Measurements from ENCODE around the gene GPR68.
"Not testable (repeated sequence)": the region's sequence is repeated elsewhere in the genome, so short reads cannot be mapped to it uniquely, and the experiment has no call there.

Gene GPR68

DNA sequence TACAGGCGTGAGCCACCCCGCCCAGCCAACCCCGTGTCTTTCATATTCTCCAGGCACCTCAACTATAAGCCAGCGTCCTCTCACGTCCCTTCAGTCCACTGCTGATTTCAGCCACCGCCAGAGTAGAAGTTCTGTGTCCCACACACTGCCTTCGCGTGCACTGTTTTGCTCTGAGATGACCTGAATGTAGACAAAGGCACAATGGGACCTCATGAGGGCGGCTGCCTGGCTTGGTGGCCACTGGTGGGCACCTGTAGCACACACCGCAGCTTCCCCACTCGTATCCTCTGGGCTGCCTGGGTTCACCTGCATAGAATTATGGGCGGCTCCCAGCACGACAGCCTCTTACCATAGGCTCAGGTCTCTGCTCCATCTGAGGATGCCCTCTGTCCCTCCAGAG is 57.2 kb downstream of the GPR68 start:
- DNase-seq: no peak

DNA sequence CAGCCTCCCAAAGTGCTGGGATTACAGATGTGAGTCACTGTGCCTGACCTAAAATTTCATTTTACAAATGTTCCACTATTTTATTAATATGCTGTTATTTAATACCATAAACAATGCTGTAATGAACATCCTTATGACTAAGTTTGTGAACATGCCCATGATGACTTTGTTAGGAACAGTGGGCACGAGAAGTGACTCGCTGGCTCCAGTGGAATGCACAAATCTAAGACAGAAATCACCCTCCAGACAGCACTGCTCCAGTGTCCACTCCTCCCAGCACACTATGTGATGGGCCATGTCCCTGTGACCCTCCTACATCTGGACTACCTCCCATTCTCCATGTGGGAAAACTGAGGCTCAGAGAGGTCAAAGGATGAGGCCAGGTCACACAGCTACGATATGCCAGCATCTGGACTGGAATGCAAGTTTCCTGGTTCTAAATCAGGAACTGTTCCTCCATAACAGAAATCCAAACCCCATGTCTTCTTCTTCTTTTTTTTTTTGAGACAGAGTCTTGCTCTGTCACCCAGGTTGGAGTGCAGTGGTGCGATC is 57.9 kb downstream of the GPR68 start:
- DNase-seq: no peak

DNA sequence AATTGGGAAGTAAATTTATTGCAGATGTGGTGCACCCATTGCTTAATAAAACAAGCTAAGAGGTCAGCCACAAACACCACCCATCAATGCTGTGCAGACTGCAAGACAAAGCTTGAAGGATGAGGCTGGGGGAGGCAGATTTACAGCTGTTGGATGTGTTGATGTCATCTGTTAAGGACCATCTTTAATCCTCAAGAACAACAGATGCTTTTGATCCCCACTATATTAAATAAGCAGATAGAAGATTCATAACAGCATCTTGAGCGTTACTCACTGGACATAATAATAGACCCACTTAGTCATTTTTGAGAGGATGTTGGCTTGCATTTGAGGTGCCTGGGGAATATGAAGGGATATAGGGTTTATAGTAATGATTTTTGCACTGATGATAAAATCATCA is 58.8 kb downstream of the GPR68 start:
- no peak for DNase-seq

DNA sequence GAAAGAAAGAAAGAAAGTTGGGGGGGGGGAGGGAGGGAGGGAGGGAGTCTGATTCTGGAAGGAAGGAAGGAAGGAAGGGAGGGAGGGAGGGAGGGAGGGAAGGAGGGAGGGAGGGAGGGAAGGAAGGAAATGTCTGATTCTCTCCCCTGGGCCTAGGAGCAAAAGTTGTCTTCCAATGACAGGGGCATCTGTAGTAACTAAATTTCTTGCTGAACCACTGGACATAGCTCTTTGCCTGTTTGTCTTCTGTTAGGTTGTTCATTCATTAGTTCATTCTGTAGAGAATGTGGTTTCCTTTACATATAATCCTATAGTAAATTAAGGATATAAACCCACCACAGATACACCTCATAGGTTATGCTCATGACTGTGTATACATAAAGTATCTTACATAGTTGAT is 59.9 kb downstream of the GPR68 start:
- DNase-seq: no peak

DNA sequence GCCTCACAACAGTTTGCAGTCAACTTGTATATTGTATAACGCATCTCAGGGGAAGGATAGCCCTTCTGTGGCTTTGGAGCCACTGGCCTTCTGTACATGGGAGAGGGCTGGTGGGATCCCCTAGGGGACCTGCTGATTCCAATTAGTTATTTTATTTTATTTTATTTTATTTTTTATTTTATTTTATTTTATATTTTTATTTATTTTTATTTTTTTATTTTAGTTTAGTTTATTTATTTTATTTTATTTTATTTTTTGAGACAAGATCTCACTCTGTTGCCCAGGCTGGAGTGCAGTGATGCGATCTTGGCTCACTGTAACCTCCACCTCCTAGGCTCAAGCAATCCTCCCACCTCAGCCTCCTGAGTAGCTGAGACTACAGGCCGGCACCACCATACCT is 61.8 kb downstream of the GPR68 start:
- DNase-seq: not testable (repeated sequence)

Data from GF-D8 (cell line).